RWPE2 (cell line): ENCODE data around the gene SCAMP2.
A peak's percentile ranks its signal among the peaks of the same experiment; 100 is the strongest.

ENCODE experiments used
- ATAC-seq: fragments of 200-7000 bp; cut with Tn5 transposase; 3 replicates; pipeline ENCODE4 v1.9.1; 2021; ENCODE audit warnings: low read depth
- DNase-seq: peaks from one replicate; pipeline ENCODE4 v3.0.0-alpha.2; 2020; ENCODE audit warnings: low spot score
- H3K27ac ChIP-seq: fragments of 450-650 bp; 2 replicates; pipeline ENCODE4 v1.5.1; 2017; ENCODE audit warnings: mild to moderate bottlenecking; ENCODE audit not compliant: poor library complexity, severe bottlenecking
- H3K27me3 ChIP-seq: fragments of 250-450 bp; sonication (Bioruptor Pico); 2 replicates; pipeline ENCODE4 v1.5.1; 2021; ENCODE audit warnings: mild to moderate bottlenecking, moderate library complexity; ENCODE audit not compliant: insufficient read depth, poor library complexity, severe bottlenecking
- H3K36me3 ChIP-seq: fragments of 250-450 bp; sonication (Bioruptor Pico); 2 replicates; pipeline ENCODE4 v1.5.1; 2020; ENCODE audit warnings: low read depth, mild to moderate bottlenecking, moderate library complexity
- H3K4me1 ChIP-seq: fragments of 250-450 bp; sonication (Bioruptor Pico); 2 replicates; pipeline ENCODE4 v1.5.1; 2021; ENCODE audit warnings: mild to moderate bottlenecking, moderate library complexity; ENCODE audit not compliant: insufficient read depth, poor library complexity, severe bottlenecking
- H3K4me3 ChIP-seq: fragments of 250-450 bp; sonication (Bioruptor Pico); 2 replicates; pipeline ENCODE4 v1.5.1; 2021; ENCODE audit warnings: mild to moderate bottlenecking, moderate library complexity; ENCODE audit not compliant: severe bottlenecking
- H3K9me3 ChIP-seq: fragments of 250-450 bp; sonication (Bioruptor Pico); 2 replicates; pipeline ENCODE4 v1.5.1; 2021; ENCODE audit warnings: mild to moderate bottlenecking, moderate library complexity; ENCODE audit not compliant: severe bottlenecking
- TF ChIP-seq, protein P1 (sequence below): fragments of 450-650 bp; IDR thresholded peaks from one replicate; pipeline ENCODE4 v1.5.1; 2017; ENCODE audit warnings: mild to moderate bottlenecking, moderate library complexity; ENCODE audit not compliant: poor library complexity, severe bottlenecking

Gene SCAMP2

GRCh38 chr15:74867466-74868038, 5.6 kb downstream of the SCAMP2 start:
- Histone ChIP-seq H3K36me3 (peaks cover 26% of the 10 kb centered on the region), H3K27me3 (no peaks in the 10 kb centered on the region), H3K9me3 (no peaks in the 10 kb centered on the region), H3K27ac (peak overlapping the region; percentile 74), H3K4me1 (peaks cover 64% of the 10 kb centered on the region), H3K4me3 (no peak overlapping the region)
- TF ChIP-seq, protein P1, sequence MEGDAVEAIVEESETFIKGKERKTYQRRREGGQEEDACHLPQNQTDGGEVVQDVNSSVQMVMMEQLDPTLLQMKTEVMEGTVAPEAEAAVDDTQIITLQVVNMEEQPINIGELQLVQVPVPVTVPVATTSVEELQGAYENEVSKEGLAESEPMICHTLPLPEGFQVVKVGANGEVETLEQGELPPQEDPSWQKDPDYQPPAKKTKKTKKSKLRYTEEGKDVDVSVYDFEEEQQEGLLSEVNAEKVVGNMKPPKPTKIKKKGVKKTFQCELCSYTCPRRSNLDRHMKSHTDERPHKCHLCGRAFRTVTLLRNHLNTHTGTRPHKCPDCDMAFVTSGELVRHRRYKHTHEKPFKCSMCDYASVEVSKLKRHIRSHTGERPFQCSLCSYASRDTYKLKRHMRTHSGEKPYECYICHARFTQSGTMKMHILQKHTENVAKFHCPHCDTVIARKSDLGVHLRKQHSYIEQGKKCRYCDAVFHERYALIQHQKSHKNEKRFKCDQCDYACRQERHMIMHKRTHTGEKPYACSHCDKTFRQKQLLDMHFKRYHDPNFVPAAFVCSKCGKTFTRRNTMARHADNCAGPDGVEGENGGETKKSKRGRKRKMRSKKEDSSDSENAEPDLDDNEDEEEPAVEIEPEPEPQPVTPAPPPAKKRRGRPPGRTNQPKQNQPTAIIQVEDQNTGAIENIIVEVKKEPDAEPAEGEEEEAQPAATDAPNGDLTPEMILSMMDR = no peak
- DNase-seq (no peak), ATAC-seq (no peak)

- Histone ChIP-seq H3K36me3 (peaks cover 22% of the 10 kb centered on the region), H3K27me3 (no peaks in the 10 kb centered on the region), H3K4me3 (no peak overlapping the region), H3K9me3 (no peaks in the 10 kb centered on the region), H3K27ac (peak overlapping the region; percentile 74), H3K4me1 (peaks cover 57% of the 10 kb centered on the region)
- DNase-seq (no peak), ATAC-seq (peak; percentile 87)
- TF ChIP-seq, protein P1 = no peak
Measured at GRCh38 chr15:74866090-74866489, 7.1 kb downstream of the SCAMP2 start.

DNA sequence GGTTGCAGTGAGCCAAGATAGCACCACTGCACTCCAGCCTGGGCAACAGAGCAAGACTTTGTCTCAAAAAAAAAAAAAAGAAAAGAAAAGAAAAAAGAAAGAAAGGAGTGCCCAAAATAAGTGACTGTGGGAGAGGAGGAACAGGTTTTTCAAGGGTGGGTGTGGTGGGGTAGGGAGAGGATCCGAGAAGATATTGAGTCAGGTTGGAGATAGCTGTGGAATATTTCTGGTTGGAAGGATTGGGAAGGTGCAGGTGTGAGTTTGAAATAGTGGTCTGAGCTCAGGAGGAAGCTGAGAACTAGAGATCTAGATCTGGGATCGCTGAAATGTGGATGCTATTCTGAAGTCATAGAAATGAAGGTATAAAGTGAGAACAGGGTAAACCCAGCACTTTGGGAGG, 7.8 kb downstream of the SCAMP2 start:
- ATAC-seq (no peak), DNase-seq (no peak)
- TF ChIP-seq, protein P1 = no peak
- H3K4me1 ChIP-seq = peaks cover 49% of the 10 kb centered on the region
- peak overlapping the region; percentile 74 for H3K27ac ChIP-seq
- H3K27me3 ChIP-seq = no peaks in the 10 kb centered on the region
- H3K36me3 ChIP-seq = peaks cover 22% of the 10 kb centered on the region
- H3K9me3 ChIP-seq = no peaks in the 10 kb centered on the region
- no peak overlapping the region for H3K4me3 ChIP-seq

DNA sequence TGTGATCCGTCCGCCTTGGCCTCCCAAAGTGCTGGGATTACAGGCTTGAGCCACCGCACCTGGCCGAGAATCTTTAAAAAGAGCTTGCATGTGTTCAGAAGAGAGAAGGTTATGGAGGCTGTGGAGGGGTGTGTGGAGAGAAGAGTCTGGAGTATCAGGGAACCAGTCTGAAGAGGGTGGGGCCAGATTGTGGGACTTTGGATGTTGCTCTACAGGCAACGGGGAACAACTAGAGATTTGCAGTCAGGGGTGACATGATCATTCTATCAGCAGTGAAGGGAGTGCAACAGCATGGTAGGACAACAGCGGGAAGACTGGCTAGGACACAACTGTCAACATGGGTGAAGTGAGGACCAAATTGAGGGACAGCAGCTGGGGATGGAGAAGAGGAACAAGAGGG, 8.9 kb downstream of the SCAMP2 start:
- no peaks in the 10 kb centered on the region for H3K27me3 ChIP-seq
- no peak overlapping the region for H3K4me3 ChIP-seq
- peaks cover 43% of the 10 kb centered on the region for H3K4me1 ChIP-seq
- ATAC-seq = no peak
- DNase-seq = no peak
- TF ChIP-seq, protein P1 = no peak
- H3K27ac ChIP-seq = peak overlapping the region; percentile 74
- H3K9me3 ChIP-seq = no peaks in the 10 kb centered on the region
- H3K36me3 ChIP-seq = peaks cover 22% of the 10 kb centered on the region

- TF ChIP-seq, protein P1 = no peak
- no peaks in the 10 kb centered on the region for H3K9me3 ChIP-seq
- peak; percentile 70 for ATAC-seq
- peaks cover 17% of the 10 kb centered on the region for H3K36me3 ChIP-seq
- H3K4me3 ChIP-seq = no peak overlapping the region
- H3K27me3 ChIP-seq = no peaks in the 10 kb centered on the region
- DNase-seq = no peak
- peaks cover 43% of the 10 kb centered on the region for H3K4me1 ChIP-seq
- peak overlapping the region; percentile 74 for H3K27ac ChIP-seq
Measured at GRCh38 chr15:74863239-74864056, 9.7 kb downstream of the SCAMP2 start.
